Left cardiac atrium (tissue), 4 donors: Measurements from ENCODE around the gene ROBO2. TPM values are rescaled to one million over a fixed set of nuclear protein-coding genes. Genes with fewer than 3 reads are reported as not detected.
A peak's percentile ranks its signal among the peaks of the same experiment; 100 is the strongest.

Experiments used
- ATAC-seq, 2 donors: fragments of 200-7000 bp; cut with Tn5 transposase; one replicate each; pipeline ENCODE4 v1.9.1; 2020; ENCODE audit warnings: mild to moderate bottlenecking in 2 of 2, moderate library complexity in 2 of 2
- DNase-seq: peaks from one replicate; pipeline ENCODE4 v3.0.0-alpha.2; 2020
- intact Hi-C, 2 donors: fragments of 100-400 bp; cut with DNase I; formaldehyde crosslinking; loops; one replicate each; pipeline versions ENCODE4 v1.14.1 to v1.15.1; 2022 to 2023
- total RNA-seq, 2 donors: library from RNA; stranded (reverse); fragmentation: NEBNext Ultra II Directional; extraction: Animal tissue kit (Norgen Biotek cat#: 25700); gene quantifications; one replicate each; pipeline ENCODE4 v1.2.1, GENCODE V29; 2021
- donor health status: DM: no; HTN: yes; CAD: no.
- donor health status: DM: no; HTN: yes; CAD: no; lungs with severe emphysema.
- donor health status: DM: yes; HTN: yes; CAD: no.
- donor health status: Dilated cardiomyopathy.

The ROBO2 gene
- total RNA-seq, 2 donors from 2014 or later = 3.4 to 8.0 TPM

DNA sequence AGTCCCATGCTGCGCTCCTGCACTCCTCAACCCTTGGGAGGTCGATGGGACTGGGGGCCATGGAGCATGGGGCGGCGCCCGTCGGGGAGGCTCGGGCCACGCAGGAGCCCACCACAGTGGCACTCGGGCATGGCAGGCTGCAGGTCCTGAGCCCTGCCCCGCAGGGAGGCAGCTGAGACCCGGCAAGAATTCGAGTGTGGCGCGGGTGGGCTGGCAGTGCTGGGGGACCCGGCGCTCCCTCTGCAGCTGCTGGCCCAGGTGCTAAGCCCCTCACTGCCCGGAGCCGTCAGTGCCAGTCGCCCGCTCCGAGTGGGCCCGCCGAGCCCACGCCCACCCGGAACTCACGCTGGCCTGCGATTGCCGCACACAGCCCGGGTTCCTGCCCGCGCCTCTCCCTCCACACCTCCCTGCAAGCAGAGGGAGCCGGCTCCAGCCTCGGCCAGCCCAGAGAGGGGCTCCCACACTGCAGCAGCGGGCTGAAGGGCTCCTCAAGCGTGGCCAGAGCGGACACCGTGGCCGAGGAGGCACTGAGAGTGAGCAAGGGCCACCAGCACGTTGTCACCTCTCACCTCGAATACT, 200.3 kb downstream of the ROBO2 start:
- ATAC-seq (no peak), DNase-seq (no peak)
- intact Hi-C loops = no loop called here

DNA sequence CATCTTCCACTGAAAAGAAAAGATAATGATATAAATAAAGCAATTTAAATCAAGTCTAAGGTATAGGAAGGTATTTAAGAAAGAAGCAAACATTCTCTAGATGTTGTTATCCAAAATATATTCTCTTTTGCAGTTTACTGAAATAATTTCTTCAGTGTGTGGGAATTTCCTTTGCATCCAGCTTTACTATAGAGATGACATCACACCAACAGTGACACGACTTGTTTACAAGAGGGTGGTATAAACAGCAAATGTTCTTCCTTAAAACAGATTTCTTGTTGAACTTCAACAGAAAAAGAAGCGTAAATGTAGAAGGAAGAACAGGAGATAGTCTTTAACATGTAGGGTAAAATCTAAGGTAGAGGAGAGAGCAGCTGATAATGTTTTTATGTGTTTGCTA, 202.5 kb downstream of the ROBO2 start:
- ATAC-seq (no peak), DNase-seq (no peak)
- intact Hi-C loops = no loop called here

DNA sequence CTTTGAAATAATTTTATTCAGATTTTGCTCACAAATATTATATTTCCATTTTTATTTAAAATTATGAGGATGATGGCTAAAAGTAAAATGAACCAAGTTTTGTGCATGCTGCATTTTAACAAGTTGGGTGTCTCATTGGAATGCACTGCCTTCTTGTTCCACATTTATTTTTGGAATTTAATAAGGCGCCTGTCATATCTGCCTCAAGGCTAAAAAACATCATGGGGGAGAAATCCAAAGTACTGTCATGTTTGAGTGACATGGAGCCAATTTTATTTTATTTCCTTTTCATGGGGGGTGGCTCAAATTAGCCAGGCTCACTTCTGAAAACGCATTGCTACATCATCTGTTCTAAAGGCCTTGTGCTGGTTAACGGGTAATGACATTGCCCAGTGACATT, 205.1 kb downstream of the ROBO2 start:
- ATAC-seq (no peak), DNase-seq (no peak)
- intact Hi-C loops = no loop called here

DNA sequence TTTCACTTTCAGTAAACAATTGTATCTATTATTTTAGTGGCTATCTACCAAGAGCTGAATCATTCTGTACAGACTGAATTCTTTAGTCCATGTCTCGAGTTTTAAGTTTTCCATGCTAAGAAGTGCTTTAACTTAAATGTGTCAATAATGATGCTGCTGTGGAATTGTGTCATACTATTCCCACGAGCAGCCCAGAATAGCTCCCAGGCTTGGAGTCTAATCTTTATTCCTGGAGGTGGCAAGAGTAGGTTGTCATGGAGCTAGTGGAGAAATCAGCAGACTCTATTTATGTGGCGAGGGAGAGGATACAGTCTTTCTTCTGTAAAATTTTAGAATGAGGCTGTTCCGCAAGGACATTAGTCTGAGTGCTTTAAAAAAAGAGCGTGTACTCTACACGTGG, 207.2 kb downstream of the ROBO2 start:
- DNase-seq (no peak), ATAC-seq (peak; percentile 31 to 41)
- intact Hi-C loops = no loop called here

DNA sequence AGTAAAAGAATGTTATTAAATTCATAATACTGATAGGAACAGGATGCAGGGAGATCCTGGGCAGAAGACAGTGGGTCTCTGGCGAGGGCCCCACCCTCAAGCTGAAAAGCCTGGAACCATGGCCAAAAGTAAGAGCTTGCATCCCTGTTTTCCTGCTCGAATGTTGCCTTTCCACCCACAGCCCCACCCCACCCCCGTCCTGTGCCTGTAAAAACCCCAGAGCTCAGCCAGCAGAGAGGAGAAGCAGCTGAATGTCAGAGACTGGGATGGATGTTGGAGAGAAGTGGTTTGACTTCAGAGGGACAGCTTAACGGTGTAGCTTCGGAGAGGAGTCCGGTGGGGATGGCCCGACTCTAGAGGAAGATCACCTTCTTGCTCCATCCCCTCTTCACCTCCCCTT, 207.9 kb downstream of the ROBO2 start:
- intact Hi-C loops = no loop called here
- DNase-seq = no peak
- ATAC-seq = no peak

DNA sequence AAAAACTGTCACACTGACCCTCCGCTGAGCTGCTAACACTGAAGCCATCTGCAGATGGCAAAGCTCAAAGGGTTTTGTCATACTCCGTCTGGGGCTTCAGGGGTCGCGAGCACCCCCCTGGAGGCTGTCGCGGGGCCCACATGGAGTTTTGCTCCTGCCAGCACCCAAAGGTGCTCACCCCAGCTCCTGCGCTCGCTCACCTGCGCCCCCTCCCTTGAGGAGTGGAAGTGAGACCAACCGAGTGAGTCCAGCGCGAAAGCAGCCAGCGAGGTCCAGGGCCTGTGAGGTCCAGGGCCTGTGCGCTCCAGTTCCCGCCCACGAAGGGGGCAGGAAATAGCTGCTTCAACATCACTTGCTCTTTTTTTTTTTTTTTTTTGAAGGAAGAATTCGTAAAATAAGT, 208.5 kb downstream of the ROBO2 start:
- DNase-seq (no peak), ATAC-seq (no peak)
- intact Hi-C loops = no loop called here

DNA sequence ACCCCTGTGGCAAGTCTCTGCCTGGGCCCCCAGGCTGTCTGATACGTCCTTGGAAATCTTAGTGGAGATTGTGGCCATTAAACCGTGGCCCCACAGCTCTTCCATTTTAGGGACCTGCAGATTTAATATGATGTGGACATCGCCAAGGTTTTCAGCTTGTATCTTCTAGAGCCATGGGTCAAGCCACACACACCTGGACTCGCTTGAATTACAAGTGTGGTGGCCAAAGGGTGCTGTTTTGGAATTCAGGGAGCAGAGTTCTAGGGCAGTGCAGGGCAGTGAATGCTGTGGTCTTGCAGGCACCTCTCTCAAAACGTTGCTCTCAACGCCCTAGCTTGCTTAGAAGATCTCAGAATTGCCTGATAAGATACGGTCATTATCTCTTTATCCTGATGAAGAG, 211.2 kb downstream of the ROBO2 start:
- ATAC-seq (no peak), DNase-seq (no peak)
- intact Hi-C loops = loop anchor here in 1 of 2 donors (10.0 kb wide), 1 partner anchor 1226 kb away; no protein-coding TSS in a partner anchor

DNA sequence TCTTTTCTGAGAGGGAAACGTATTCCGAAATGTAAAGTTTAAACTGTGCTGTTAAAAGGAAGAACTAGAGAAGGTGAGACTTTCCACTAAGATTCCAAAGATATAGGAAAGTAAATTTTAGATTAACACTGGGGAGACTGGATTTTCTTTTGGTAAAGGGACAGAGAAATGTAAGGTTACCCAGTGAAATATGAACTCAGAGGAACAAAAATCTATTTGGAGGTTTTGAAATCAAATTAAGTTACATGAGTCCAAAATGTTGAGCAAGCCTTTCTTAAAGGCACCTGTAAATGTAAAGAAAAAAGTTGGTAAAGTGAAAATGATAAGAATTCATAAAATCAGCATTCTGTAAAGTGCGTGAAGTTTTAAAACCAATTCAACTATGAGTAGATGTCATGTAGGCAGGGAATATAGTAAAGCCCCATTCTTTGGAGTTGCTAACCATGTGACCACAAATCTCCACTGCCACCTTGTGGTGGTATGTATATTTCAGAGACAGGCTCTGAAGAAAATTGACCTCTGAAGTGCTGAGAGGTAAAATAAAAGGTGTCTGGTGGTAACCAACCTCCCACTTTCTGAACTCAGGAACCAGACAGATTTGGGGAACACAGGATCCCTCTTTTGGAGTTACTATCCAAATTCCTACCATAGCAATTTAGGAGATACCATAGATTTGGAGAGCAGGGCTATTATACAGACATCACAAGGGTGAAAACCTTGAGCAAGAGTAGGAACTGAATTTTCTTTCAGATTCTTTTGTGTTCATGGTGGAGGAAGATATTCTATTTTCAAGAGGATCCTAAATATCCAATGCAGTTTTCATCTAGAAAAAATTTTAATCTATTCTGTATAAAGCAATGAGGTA, 215.3 kb downstream of the ROBO2 start:
- intact Hi-C loops = loop anchor here (2.0 to 10.0 kb wide), 3 partner anchors 216 to 1230 kb away; no protein-coding TSS in a partner anchor
- peak in 1 of 2 donors; percentile 62 for ATAC-seq

DNA sequence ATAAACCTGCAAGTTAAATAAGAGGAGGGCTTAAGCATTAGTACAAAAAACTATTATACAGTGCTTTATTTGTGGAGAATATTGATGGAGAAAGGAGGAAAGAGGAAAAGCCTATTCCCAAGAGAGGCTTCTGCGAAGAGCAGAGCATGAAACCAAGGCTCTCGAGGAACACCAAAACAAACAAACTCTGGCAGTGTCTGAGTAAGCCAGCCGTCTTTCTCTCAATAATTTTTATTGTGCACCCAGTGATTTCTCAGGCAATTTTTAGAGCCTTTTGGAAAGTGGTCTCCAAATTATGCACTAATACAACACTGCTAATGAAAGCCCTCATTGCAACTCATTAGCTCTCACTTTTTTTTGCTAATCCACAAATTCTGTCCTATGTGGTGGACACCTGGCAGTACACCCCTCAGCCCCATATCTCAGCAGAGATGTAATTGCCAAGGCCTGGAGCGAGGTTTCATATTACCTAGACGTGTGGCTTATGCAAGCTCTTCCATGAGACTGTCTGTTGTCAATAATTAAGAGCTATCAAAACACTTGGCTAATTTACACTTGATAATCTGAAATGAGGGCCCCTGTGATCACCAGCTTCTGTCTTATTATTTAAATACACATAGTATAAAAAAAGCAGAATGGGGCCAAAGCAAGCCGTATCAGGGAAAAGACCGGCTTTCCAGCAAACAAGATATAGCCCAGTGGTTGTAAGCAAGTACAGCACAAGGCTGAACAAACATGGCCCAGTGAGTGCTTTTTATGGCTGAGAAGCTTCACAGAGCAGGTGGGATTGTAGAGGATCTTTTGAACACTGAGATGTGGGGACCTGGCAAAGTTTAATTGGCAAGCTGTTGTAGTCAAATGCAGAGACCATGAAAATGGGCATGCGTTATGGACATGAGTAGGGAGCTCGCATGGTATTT, 216.9 kb downstream of the ROBO2 start:
- ATAC-seq (no peak), DNase-seq (no peak)
- intact Hi-C loops = loop anchor here (5.0 to 10.0 kb wide), 2 partner anchors 220 to 1232 kb away; no protein-coding TSS in a partner anchor

More for the DNA sequence above, 215.3 kb downstream of the ROBO2 start:
- no peak for DNase-seq

DNA sequence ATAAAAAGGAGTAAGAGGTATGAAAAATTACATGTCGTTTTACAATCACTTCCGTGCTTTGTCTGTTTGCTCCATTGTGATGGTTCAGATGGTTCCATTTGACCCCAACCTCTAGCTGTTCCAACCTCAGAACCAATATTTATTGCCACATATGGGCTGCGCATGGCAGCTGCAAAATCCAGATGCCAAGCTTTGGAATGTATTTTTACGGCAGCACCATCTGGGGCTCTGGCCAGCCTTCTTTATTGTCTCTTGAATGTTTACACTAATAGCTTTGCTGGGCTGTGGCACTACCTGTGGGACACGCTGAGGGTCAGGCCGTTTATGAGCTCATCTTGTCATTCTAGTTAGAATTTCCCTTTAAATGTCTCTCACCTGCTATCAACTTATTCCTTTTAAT, 219.8 kb downstream of the ROBO2 start:
- ATAC-seq = no peak
- intact Hi-C loops = loop anchor here (5.0 to 10.0 kb wide), 2 partner anchors 222 to 1235 kb away; no protein-coding TSS in a partner anchor
- DNase-seq = no peak

DNA sequence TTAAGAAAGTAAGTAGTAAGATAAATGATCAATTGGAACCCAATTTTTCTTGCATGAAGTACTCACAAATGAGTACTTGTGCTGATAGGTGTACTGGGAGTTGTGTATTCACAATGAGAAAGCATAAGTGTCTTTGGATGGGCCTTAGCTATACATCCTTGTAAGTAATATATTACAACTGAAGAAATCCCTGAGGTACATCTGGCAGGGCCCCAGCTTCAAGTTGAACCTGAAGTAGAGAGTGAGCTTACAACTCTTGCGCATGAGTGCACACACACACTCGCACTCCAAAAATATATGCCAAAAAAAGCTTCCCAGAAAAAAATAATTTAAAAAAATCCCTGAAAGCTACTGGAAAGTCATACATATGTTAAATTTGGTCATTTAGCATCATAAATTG, 222.5 kb downstream of the ROBO2 start:
- intact Hi-C loops = no loop called here
- no peak for DNase-seq
- ATAC-seq = no peak

DNA sequence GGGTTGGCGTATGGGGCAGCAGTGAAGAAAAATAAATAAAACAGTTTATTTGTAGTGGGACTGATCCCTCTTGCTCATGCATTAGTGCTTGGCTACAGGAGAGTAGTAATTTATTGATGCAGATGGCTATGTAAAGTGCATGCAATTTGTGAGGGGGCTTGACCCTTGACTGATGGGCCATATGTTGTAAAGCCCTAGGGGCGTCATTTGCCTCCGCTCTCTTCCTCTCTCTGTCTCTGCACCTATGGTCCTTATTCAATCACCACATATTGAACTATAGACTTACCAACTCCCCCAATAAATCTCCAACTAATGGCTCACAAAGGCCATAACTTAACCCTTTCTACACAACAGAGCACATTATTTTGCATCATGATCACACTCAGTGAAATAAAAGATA, 227.7 kb downstream of the ROBO2 start:
- intact Hi-C loops = no loop called here
- ATAC-seq (no peak), DNase-seq (no peak)

DNA sequence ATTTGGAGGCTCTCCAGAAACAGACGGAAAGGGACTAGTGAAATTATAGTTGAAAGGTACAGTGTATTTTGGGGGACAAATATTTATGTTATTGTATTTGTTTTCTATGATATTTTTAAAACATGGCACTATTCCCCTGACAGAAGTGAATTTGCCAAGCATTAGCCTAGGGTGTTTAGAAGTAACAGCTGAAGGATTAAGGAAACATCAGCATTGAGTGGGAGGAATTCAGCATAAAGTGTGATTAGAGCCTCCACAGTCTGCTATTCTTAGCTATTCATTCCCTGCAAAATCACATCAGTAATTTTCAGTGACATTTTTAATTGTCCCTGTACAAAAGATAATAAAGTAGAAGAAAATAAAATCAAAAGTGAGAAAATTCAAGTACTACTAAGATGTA, 231.4 kb downstream of the ROBO2 start:
- intact Hi-C loops = no loop called here
- no peak for DNase-seq
- no peak for ATAC-seq

DNA sequence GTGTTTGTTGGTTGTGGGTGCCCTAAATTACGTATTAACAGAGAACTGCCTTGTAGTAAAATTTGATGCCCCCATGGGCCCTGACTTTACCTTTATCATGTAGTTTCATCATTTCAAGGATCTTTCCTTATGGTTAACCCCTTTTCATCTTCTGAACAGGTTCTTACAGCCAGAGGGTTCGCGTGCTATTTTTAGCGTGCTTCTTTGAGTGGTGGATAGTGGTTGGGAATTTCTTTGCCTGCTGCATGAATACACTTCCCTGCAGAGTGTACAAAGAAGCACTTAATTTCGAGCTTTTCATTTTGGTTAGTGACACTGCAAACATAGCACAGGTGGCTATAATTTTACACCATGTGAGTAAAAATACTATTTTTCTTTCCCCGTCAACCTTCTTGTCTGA, 231.8 kb downstream of the ROBO2 start:
- DNase-seq = no peak
- no peak for ATAC-seq
- intact Hi-C loops = no loop called here

DNA sequence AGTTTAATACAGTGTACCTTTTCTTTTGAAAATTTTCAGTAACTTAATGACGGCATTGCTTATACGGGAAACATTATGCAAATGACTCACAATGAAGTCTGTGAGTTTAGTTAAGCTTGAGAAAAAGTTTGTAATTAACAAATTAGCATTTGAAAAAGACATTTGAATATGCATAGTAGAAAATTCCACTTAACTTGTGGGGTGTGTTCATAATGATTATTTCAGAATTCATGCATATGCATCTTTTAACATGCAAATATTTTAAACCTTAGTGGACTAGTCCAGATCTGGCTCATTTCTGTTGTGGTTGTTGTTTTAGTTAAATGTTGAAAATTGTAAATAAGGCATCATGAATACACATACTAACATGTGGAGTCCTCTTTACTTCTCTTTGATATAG, 239.4 kb downstream of the ROBO2 start:
- no peak for ATAC-seq

DNA sequence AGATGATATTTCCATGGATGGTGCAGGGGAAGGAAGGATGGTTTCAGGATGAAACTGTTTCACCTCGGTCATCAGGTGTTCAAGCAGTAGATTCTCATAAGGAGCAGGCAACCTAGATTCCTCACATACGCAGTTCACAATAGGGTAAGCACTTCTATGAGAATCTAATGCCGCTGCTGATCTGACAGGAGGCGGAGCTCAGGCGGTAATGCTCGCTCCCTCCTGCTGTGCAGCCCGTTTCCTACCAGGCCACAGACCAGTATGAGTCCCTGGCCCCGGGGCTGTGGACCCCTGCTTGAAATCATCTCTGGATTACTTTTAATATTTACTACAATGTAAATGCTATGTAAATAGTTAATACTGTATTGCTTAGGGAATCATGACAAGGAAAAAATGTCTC, 241.8 kb downstream of the ROBO2 start:
- intact Hi-C loops = no loop called here
- ATAC-seq (no peak), DNase-seq (no peak)

More for the DNA sequence above, 239.4 kb downstream of the ROBO2 start:
- DNase-seq = no peak
- intact Hi-C loops = no loop called here

DNA sequence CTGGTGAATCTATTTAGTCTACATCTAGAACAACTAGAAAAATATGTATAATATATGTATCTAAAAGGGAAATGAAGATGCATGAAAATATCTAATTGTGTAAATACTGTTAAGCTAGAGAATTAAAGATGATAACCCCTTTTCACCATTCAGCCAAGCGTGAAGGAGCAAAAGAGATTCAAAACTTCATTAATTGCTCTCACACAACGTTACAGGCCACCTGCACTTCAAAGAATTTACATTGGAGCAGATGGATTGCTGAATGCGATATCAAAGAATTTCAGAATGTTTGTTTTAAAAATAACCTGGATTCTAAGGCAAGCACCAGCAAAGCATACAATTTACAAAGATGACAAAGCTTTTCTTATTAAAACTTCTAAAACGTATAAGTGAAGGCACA, 243.2 kb downstream of the ROBO2 start:
- no peak for DNase-seq
- intact Hi-C loops = no loop called here
- no peak for ATAC-seq

DNA sequence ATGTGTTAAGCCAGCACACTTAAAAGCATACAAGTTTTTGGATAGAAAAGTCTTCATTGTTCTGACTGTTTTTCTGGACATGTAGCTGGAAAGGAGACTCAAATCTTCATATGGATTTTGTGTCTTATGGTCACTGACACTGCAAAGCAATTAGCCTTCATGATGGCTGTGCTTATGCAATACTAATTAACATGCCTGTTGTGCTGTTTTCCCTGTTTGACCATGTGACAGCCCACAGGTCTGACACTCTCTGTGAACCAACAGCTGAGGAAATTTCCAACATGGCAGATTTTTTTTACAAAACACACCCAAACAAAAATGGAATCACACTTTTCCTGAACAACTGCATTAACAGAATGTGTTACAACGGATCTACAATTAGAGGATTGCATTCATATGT, 248.4 kb downstream of the ROBO2 start:
- ATAC-seq (no peak), DNase-seq (no peak)
- intact Hi-C loops = no loop called here

DNA sequence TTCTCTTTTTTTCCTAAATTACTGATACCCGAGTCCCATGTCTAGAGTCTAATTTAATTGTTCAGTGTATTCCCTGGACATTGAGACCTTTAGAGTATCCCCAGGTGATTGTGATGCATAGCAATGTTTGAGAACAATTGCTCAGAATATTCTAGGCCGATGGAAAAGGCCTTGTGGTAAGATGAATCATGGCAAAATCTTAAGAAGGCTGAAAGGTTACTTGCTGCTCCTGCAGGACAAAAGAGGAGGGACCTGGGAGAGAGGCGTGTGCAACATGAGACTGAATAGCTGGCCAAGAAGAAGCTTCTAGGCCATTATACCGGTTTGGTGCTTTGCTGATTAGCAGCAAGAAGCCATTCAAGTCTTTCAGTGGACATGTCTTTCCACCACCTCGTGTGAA, 256.6 kb downstream of the ROBO2 start:
- intact Hi-C loops = no loop called here
- no peak for ATAC-seq
- DNase-seq = no peak

DNA sequence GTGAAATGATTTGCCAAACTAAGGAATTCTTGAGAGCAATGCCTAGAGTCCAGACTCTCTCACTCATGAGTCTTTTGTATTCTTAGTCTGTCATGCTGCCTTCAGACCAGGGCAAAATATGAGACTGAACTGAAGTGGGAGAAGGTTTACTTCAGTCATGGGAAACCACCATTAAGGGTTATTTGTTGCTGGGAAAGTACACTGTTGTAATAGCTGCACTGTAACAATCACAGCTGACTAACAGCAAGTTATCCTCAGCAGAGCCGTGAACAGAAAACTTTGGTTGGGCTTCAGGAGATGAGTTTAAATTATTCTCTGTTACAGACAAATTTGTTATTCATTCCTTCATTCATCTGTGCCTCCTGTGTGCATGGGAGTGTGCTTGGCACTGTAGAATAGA, 258.5 kb downstream of the ROBO2 start:
- ATAC-seq (no peak), DNase-seq (no peak)

More for the DNA sequence above, 258.5 kb downstream of the ROBO2 start:
- intact Hi-C loops = no loop called here
